ENCODE measurements around the gene ALDH1A3.
A peak's percentile ranks its signal among the peaks of the same experiment; 100 is the strongest.

ALDH1A3 gene

GRCh38 chr15:100925480-100925879 lies 45.8 kb downstream of the ALDH1A3 start:
- no peak for DNase-seq (ENCODE audit: low spot score)

- DNase-seq (ENCODE audit: low spot score) = no peak
Observed at GRCh38 chr15:100926258-100926657, 46.6 kb downstream of the ALDH1A3 start.

- DNase-seq (ENCODE audit: low spot score) = no peak
Observed at GRCh38 chr15:100926971-100927756, 47.5 kb downstream of the ALDH1A3 start.

- DNase-seq (ENCODE audit: low spot score) = no peak
Observed at GRCh38 chr15:100928632-100929280, 49.1 kb downstream of the ALDH1A3 start.

GRCh38 chr15:100929641-100930042 lies 50.0 kb downstream of the ALDH1A3 start:
- DNase-seq (ENCODE audit: low spot score) = no peak

- DNase-seq (ENCODE audit: low spot score) = no peak
Observed at GRCh38 chr15:100930306-100930848, 50.7 kb downstream of the ALDH1A3 start.

- no peak for DNase-seq (ENCODE audit: low spot score)
Observed at GRCh38 chr15:100931143-100931890, 51.7 kb downstream of the ALDH1A3 start.

GRCh38 chr15:100932676-100933348 lies 53.2 kb downstream of the ALDH1A3 start:
- no peak for DNase-seq (ENCODE audit: low spot score)

- no peak for DNase-seq (ENCODE audit: low spot score)
Observed at GRCh38 chr15:100934166-100934565, 54.5 kb downstream of the ALDH1A3 start.

GRCh38 chr15:100934726-100935125 lies 55.1 kb downstream of the ALDH1A3 start:
- no peak for DNase-seq (ENCODE audit: low spot score)

GRCh38 chr15:100937171-100937570 lies 57.5 kb downstream of the ALDH1A3 start:
- no peak for DNase-seq (ENCODE audit: low spot score)

GRCh38 chr15:100939791-100940190 lies 60.2 kb downstream of the ALDH1A3 start:
- DNase-seq (ENCODE audit: low spot score) = peak; percentile 54

GRCh38 chr15:100940767-100941379 lies 61.2 kb downstream of the ALDH1A3 start:
- no peak for DNase-seq (ENCODE audit: low spot score)

- DNase-seq (ENCODE audit: low spot score) = no peak
Observed at GRCh38 chr15:100941536-100941935, 61.9 kb downstream of the ALDH1A3 start.

- no peak for DNase-seq (ENCODE audit: low spot score)
Observed at GRCh38 chr15:100942656-100943425, 63.2 kb downstream of the ALDH1A3 start.

- no peak for DNase-seq (ENCODE audit: low spot score)
Observed at GRCh38 chr15:100944244-100944895, 64.7 kb downstream of the ALDH1A3 start.

GRCh38 chr15:100944986-100945385 lies 65.4 kb downstream of the ALDH1A3 start:
- no peak for DNase-seq (ENCODE audit: low spot score)

GRCh38 chr15:100947760-100948429 lies 68.3 kb downstream of the ALDH1A3 start:
- DNase-seq (ENCODE audit: low spot score) = no peak

- DNase-seq (ENCODE audit: low spot score) = no peak
Observed at GRCh38 chr15:100948430-100948762, 68.8 kb downstream of the ALDH1A3 start.

- DNase-seq (ENCODE audit: low spot score) = no peak
Observed at GRCh38 chr15:100949691-100950090, 70.1 kb downstream of the ALDH1A3 start.

All from pons (tissue), 1 donor.